ENCODE results near the gene GPRC5C.

The GPRC5C gene

GRCh38 chr17:74473294-74473693 lies 41.4 kb downstream of the GPRC5C start:
- TF ChIP-seq, protein P1, sequence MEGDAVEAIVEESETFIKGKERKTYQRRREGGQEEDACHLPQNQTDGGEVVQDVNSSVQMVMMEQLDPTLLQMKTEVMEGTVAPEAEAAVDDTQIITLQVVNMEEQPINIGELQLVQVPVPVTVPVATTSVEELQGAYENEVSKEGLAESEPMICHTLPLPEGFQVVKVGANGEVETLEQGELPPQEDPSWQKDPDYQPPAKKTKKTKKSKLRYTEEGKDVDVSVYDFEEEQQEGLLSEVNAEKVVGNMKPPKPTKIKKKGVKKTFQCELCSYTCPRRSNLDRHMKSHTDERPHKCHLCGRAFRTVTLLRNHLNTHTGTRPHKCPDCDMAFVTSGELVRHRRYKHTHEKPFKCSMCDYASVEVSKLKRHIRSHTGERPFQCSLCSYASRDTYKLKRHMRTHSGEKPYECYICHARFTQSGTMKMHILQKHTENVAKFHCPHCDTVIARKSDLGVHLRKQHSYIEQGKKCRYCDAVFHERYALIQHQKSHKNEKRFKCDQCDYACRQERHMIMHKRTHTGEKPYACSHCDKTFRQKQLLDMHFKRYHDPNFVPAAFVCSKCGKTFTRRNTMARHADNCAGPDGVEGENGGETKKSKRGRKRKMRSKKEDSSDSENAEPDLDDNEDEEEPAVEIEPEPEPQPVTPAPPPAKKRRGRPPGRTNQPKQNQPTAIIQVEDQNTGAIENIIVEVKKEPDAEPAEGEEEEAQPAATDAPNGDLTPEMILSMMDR (IDR thresholded peaks at IDR 0.05; ENCODE audit: poor library complexity, severe bottlenecking) = no peak
- ATAC-seq (ENCODE audit: low read depth) = no peak

DNA sequence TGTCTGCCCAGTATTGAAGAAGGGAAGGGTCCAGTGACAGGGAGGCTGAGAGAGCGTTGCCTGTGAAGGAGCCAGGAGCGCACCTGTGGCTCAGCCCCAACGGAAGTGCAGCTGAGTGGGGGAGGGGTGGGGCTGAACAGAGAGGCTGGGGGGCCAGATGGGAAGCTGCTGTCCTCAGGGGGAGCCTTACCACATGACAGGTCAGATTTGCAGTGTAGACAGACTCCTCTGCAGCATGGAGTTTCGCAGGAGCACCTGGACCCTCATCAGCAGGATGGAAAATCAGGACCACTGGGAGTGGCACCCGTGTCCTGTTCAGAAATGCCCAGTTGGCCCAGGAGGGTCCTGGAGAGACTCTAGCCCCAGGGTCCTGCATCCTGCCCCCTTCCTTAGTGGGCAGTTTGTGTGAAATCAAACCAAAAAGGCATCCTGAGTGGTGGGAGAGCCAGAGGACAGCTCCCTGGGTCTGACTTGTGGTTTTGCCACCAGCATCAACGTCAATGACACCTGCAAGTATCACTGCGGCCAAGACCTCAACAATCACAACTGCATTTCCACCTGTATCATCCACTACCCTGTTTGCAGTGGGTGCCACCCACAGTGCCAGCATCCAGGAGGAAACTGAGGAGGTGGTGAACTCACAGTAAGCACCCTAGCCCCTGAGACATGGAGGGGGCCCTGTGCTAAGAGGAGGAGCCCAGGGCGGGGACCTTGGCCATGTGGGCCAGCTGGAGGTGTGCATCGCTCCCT lies 42.3 kb downstream of the GPRC5C start:
- no peaks in the 10 kb centered on the region for H3K27me3 ChIP-seq (ENCODE audit: insufficient read depth, poor library complexity, severe bottlenecking)
- H3K4me1 ChIP-seq (ENCODE audit: insufficient read depth, poor library complexity, severe bottlenecking) = no peaks in the 10 kb centered on the region
- no peak for ATAC-seq (ENCODE audit: low read depth)
- TF ChIP-seq, protein P1 (IDR thresholded peaks at IDR 0.05; ENCODE audit: poor library complexity, severe bottlenecking) = no peak
- H3K4me3 ChIP-seq (ENCODE audit: severe bottlenecking) = no peak overlapping the region
- no peaks in the 10 kb centered on the region for H3K36me3 ChIP-seq (ENCODE audit: low read depth)
- no peak overlapping the region for H3K27ac ChIP-seq (ENCODE audit: poor library complexity, severe bottlenecking)
- H3K9me3 ChIP-seq (ENCODE audit: severe bottlenecking) = peaks cover 4% of the 10 kb centered on the region
- DNase-seq (ENCODE audit: low spot score) = no peak

More at GRCh38 chr17:74473294-74473693, 41.4 kb downstream of the GPRC5C start:
- H3K27ac ChIP-seq (ENCODE audit: poor library complexity, severe bottlenecking) = no peak overlapping the region
- no peak for DNase-seq (ENCODE audit: low spot score)
- no peaks in the 10 kb centered on the region for H3K36me3 ChIP-seq (ENCODE audit: low read depth)
- no peak overlapping the region for H3K4me3 ChIP-seq (ENCODE audit: severe bottlenecking)
- no peaks in the 10 kb centered on the region for H3K4me1 ChIP-seq (ENCODE audit: insufficient read depth, poor library complexity, severe bottlenecking)
- no peaks in the 10 kb centered on the region for H3K27me3 ChIP-seq (ENCODE audit: insufficient read depth, poor library complexity, severe bottlenecking)
- peaks cover 4% of the 10 kb centered on the region for H3K9me3 ChIP-seq (ENCODE audit: severe bottlenecking)

- peaks cover 4% of the 10 kb centered on the region for H3K9me3 ChIP-seq (ENCODE audit: severe bottlenecking)
- H3K27me3 ChIP-seq (ENCODE audit: insufficient read depth, poor library complexity, severe bottlenecking) = no peaks in the 10 kb centered on the region
- DNase-seq (ENCODE audit: low spot score) = no peak
- no peak overlapping the region for H3K4me3 ChIP-seq (ENCODE audit: severe bottlenecking)
- ATAC-seq (ENCODE audit: low read depth) = no peak
- no peaks in the 10 kb centered on the region for H3K4me1 ChIP-seq (ENCODE audit: insufficient read depth, poor library complexity, severe bottlenecking)
- no peaks in the 10 kb centered on the region for H3K36me3 ChIP-seq (ENCODE audit: low read depth)
- TF ChIP-seq, protein P1 (IDR thresholded peaks at IDR 0.05; ENCODE audit: poor library complexity, severe bottlenecking) = no peak
- H3K27ac ChIP-seq (ENCODE audit: poor library complexity, severe bottlenecking) = no peak overlapping the region
These were observed 43.3 kb downstream of the GPRC5C start for GRCh38 chr17:74475189-74475588.

DNA sequence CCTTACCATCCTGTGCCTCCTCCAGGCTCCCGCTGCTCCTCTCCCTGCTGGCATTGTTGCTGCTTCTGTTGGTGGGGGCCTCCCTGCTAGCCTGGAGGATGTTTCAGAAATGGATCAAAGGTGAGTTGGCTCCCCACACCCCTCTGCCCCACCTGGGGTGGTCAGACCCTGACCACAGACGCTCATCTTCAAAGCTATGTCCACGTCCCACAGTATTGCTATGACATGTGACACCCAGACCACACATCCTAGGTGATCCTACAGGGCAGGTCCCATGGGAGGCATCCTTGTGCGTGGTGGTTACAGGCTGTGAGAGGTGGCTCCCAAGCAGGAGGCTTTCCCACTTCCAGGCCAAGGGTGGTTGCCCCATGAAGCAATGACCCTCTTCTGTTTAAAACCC lies 45.5 kb downstream of the GPRC5C start:
- Histone ChIP-seq H3K27me3 (ENCODE audit: insufficient read depth, poor library complexity, severe bottlenecking) (peaks cover 3% of the 10 kb centered on the region), H3K36me3 (ENCODE audit: low read depth) (no peaks in the 10 kb centered on the region), H3K27ac (ENCODE audit: poor library complexity, severe bottlenecking) (no peak overlapping the region), H3K4me3 (ENCODE audit: severe bottlenecking) (no peak overlapping the region), H3K9me3 (ENCODE audit: severe bottlenecking) (peaks cover 4% of the 10 kb centered on the region), H3K4me1 (ENCODE audit: insufficient read depth, poor library complexity, severe bottlenecking) (no peaks in the 10 kb centered on the region)
- no peak for ATAC-seq (ENCODE audit: low read depth)
- DNase-seq (ENCODE audit: low spot score) = no peak
- TF ChIP-seq, protein P1 (IDR thresholded peaks at IDR 0.05; ENCODE audit: poor library complexity, severe bottlenecking) = no peak

GRCh38 chr17:74478420-74479100 lies 46.7 kb downstream of the GPRC5C start:
- H3K4me3 ChIP-seq (ENCODE audit: severe bottlenecking) = no peak overlapping the region
- ATAC-seq (ENCODE audit: low read depth) (no peak), DNase-seq (ENCODE audit: low spot score) (no peak)

More at GRCh38 chr17:74478420-74479100, 46.7 kb downstream of the GPRC5C start:
- TF ChIP-seq, protein P1 (IDR thresholded peaks at IDR 0.05; ENCODE audit: poor library complexity, severe bottlenecking) = no peak
- H3K4me1 ChIP-seq (ENCODE audit: insufficient read depth, poor library complexity, severe bottlenecking) = no peaks in the 10 kb centered on the region
- no peaks in the 10 kb centered on the region for H3K36me3 ChIP-seq (ENCODE audit: low read depth)
- peaks cover 4% of the 10 kb centered on the region for H3K9me3 ChIP-seq (ENCODE audit: severe bottlenecking)
- H3K27me3 ChIP-seq (ENCODE audit: insufficient read depth, poor library complexity, severe bottlenecking) = peaks cover 6% of the 10 kb centered on the region
- no peak overlapping the region for H3K27ac ChIP-seq (ENCODE audit: poor library complexity, severe bottlenecking)

All from RWPE2 (cell line).